ENCODE measurements around the gene HOXA6.
A peak's percentile ranks its signal among the peaks of the same experiment; 100 is the strongest.

HOXA6 gene

GRCh38 chr7:27154901-27155815 is 7.6 kb upstream of the HOXA6 start:
- H3K4me3 ChIP-seq (ENCODE audit: low read depth, low read length), result no peak overlapping the region; the same call in 1 of the 2 replicates
- DNase-seq (ENCODE audit: low read depth), result no peak
- TF ChIP-seq CTCF (IDR thresholded peaks at IDR 0.05; ENCODE audit: low read depth, low read length, missing control alignments), result no peak

- H3K4me3 ChIP-seq (ENCODE audit: low read depth, low read length), result no peak overlapping the region
- DNase-seq (ENCODE audit: low read depth), result no peak
- TF ChIP-seq CTCF (IDR thresholded peaks at IDR 0.05; ENCODE audit: low read depth, low read length, missing control alignments), result no peak
Measured at GRCh38 chr7:27154369-27154768, 6.8 kb upstream of the HOXA6 start.

GRCh38 chr7:27153526-27153925 is 6.0 kb upstream of the HOXA6 start:
- DNase-seq (ENCODE audit: low read depth), result no peak
- no peak for TF ChIP-seq CTCF (IDR thresholded peaks at IDR 0.05; ENCODE audit: low read depth, low read length, missing control alignments)
- no peak overlapping the region for H3K4me3 ChIP-seq (ENCODE audit: low read depth, low read length)

DNA sequence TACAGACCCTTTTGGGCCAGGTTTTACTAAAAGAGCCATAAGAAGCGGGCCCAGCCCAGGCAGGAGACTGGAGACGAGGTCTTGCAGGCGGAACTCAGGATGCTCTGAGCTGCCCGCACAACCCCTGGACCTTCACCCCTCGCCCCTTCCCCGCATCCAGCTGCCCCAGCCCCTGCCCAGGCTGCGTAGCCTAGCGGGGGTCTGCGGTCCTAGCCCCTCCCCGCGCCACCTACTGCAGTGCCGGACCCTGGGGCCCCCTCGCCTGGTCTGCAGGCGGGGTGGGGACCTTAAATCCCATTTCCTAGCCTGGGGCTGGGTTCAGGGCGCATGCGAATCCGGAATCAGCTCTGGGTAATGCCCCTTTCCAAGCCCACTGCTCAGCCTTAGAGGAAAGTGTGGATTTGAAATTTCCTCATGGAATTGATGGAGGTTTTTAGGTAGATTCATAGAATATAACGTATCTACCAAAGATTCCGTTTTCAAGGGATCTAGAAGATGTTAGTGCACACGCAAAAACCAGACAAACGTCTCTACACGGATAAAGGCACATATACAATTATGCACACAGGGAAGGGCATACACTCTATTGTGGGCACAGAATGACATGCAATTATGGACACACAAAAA is 5.4 kb upstream of the HOXA6 start:
- no peak overlapping the region for H3K4me3 ChIP-seq (ENCODE audit: low read depth, low read length)

DNA sequence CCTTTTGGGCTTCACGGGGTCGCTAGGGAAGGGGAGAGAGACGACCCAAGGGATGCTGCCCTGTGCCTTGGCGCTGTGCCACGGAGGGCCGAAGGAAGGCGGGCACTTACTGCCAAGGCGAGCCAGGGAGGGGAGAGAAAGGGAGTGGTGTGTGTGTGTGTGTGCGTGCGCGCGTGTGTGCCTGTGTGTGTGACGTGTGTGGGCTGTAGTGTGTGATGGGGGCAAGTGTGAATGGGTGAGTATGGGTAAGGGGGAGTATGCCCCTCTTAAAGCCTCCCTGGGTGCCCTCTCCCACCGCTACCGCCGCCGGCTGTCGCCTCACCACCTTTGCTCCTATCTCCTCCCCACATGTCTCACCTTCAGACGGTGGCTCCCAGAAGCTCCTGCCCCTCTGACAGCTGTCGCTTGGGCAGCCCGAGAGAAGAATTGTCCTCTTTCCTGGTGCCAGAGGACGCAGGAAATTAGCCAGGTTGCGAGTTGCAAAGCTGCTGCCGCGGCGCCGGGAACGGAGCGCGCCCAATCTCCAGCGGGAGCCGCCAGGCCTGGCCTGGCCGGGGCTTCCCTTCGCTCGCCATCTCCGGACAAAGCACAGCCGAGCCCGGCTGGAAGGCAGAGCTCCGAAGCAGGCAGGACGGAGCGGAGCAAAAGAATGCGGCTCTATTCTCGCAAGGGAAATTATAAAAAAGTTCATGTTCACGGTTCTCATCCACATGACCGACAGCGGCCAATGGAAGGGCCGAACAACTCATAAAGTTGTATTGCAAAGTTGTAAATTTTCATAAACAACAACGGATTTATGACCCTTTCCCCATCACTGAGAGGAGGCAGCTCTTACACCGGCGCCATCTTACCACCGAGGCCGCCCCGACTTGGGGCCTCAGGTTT is 4.6 kb upstream of the HOXA6 start, which contains the start of gene HOXA3:
Gene HOXA3 (minus strand): TSS at position 653 of the 885 bp plus-strand sequence. CDS start 41,943 bp downstream, outside the sequence.
- no peak for DNase-seq (ENCODE audit: low read depth)
- no peak within 1 kb of the TSS for H3K4me3 ChIP-seq (ENCODE audit: low read depth, low read length)
- no peak for TF ChIP-seq CTCF (IDR thresholded peaks at IDR 0.05; ENCODE audit: low read depth, low read length, missing control alignments)

More for the DNA sequence above, 5.4 kb upstream of the HOXA6 start:
- TF ChIP-seq CTCF (IDR thresholded peaks at IDR 0.05; ENCODE audit: low read depth, low read length, missing control alignments), result no peak
- DNase-seq (ENCODE audit: low read depth), result no peak

DNA sequence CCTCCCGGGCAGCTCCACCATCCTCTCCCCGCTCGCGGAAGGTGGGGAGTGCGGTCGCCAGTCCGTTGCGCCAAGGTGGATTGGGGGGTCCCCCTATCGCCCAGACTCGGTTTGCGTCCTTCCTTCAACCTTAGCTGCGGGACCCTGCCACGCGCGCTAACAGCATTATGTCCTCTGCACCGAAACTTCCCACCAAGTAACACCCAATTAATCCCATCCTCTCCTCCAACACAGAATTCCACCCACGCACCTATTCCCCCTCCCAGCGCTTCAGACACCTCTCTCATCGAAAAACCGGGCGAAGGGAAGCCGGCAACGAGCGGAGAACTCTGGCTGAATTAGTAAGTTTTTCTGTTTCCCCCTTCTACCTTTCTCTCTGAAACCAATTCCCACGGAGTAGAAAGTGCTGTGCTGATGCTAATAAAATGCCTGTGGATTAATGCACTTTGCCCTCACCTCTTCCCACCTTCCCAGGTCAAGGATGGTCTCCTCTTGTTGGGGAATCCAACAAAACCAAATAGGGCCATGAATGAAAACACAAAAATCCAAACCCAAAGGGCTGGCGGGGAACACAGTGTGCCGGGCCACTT is 3.9 kb upstream of the HOXA6 start:
- DNase-seq (ENCODE audit: low read depth), result no peak
- H3K4me3 ChIP-seq (ENCODE audit: low read depth, low read length), result peak overlapping the region; percentile 1
- no peak for TF ChIP-seq CTCF (IDR thresholded peaks at IDR 0.05; ENCODE audit: low read depth, low read length, missing control alignments)

Data from GM12864 (cell line).